ENCODE measurements around the gene UBE2S. TPM values are rescaled to one million over a fixed set of nuclear protein-coding genes. Genes with fewer than 3 reads are reported as not detected.

The UBE2S gene
- total RNA-seq, 2 experiments from 2014 or later = 294 to 307 TPM

DNA sequence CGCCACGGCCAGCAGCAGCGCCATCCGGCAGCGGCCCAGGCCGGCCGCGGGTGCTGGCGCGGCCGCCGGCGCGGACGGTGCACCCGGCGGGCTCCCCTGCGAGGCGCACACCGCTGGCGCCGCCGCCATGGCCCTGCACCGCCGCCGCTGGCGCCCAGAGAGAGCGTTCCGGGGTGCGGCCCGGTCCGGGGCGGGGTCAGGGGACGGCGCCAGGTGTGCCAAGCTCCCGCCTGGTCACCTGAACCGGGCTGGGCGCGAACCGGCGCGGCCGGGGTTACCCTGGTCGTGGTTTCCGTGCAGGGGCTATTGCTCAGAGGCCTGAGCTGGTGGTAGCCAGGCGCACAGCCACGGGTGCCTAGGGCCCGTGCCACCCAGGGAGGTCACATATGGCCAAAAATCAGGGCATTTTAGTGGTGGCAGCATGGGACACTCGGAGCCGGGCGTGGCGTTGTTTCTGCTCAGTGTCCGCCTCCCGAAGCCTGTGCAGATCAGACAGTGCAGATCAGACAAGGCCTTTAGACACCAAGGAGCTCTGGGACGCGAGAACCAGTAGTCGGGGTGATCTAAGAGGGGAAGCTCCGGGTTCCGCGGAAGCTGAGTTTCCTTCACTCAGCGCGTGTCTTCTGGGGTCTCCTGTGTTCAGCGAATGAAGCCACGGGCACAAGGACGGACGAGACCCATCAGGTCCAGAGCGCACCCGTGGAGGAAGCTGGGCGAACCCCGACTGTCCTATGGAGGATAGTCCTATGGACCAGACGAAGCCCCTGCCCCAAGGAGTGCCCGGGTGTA is 23.3 kb downstream of the UBE2S start, which contains the start of gene TMEM238:
Gene TMEM238 (minus strand): TSS at position 162 of the 789 bp plus-strand sequence. CDS start 33 bp downstream, at position 129.
- peak; percentile 50 for DNase-seq
- Mint-ChIP-seq H3K4me3 (peak within 1 kb of the TSS; percentile 100), H3K27ac (peak within 1 kb of the TSS; percentile 97), H3K9me3 (no peaks in the 10 kb centered on the region), H3K36me3 (ENCODE audit: low read depth) (peaks cover 36% of the 10 kb centered on the region), H3K4me1 (ENCODE audit: low read depth) (peaks cover 47% of the 10 kb centered on the region), H3K27me3 (ENCODE audit: low read depth) (no peaks in the 10 kb centered on the region)
- intact Hi-C loops (cut with micrococcal nuclease) = loop anchor here (2.0 kb wide), 1 partner anchor 92 kb away; no protein-coding TSS in a partner anchor
- CTCF ChIA-PET = interaction anchor here (0.6 to 3.2 kb wide), 9 partner anchors 25 to 266 kb away, joined by 3 to 26 read pairs (median 4); no protein-coding TSS in a partner anchor

DNA sequence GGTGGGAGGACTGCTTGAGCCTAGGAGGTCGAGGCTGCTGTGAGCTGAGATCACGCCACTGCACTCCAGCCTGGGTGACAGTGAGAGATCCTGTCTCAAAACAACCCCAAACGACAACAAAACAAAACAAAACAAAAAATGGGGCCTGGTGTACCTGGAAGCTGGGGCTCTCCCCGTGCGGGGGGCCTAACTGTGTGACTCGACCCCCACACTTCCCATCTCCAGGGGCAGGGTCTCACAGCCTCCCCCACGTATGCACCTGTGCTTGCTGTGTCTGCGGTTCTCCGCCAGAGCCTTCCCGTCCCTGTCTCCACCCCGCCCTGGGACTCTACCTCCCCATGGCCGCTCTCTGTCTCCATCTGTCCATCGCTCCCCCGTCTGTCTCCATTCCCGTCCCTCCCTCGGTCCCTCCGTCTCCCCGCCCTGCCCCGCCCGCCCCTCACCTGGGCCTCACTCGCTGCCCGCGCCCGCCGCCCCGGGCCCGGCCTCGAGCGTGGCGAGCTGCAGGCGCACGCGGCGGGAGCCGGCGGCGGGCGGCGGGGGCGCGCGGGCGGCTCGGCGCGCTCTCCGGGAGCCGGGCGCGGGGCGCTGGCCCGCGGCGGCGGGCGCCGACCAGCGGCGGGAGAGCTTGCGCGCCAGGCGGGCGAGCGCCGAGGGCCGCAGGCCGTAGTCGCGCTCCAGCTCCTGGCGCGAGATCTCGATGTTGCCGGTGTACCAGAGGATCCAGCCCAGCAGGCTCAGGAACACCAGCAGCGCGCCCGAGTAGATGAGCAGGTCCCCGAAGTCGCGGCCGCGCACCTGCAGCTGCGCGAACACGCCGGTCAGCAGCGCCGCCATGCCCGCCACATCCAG is 24.1 kb downstream of the UBE2S start:
- CTCF ChIA-PET = interaction anchor here (1.2 to 3.2 kb wide), 6 partner anchors 25 to 91 kb away, joined by 3 to 26 read pairs (median 4); no protein-coding TSS in a partner anchor
- Mint-ChIP-seq H3K27me3 (ENCODE audit: low read depth) (no peaks in the 10 kb centered on the region), H3K4me3 (peak overlapping the region; percentile 84), H3K4me1 (ENCODE audit: low read depth) (peaks cover 40% of the 10 kb centered on the region), H3K36me3 (ENCODE audit: low read depth) (peaks cover 29% of the 10 kb centered on the region), H3K27ac (peak overlapping the region; percentile 89), H3K9me3 (no peaks in the 10 kb centered on the region)
- peak; percentile 65 for DNase-seq
- intact Hi-C loops (cut with micrococcal nuclease) = loop anchor here (1.0 to 2.0 kb wide), 3 partner anchors 82 to 171 kb away; no protein-coding TSS in a partner anchor

DNA sequence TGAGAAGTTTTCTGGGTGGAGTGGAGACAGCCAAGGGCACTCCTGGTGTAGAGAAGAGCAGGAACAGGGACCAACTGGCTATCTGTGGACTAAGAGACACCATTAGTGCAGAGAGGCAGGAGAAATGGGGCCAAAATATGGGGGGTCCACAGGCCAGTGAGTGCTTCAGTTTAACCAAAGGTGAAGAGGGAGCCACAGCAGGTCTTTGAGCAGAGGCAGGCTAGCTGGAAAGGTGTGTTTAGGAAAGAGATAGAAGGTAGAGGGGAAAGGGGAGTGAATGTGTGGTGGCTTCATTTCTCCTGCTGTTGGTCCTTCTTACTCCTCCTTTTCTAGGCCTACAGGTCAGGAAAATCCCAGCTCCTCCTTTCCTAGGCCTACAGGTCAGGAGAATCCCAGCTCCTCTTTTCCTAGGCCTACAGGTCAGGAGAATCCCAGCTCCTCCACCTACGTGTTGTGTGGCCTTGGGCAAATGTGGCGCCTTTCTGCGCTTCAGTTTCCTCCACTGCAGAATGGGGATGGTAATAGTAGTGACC is 25.0 kb downstream of the UBE2S start:
- H3K9me3 Mint-ChIP-seq = no peaks in the 10 kb centered on the region
- CTCF ChIA-PET = interaction anchor here (1.2 to 3.2 kb wide), 2 partner anchors 80 to 90 kb away, joined by 3 to 26 read pairs; no protein-coding TSS in a partner anchor
- no peak for DNase-seq
- peak overlapping the region; percentile 84 for H3K4me3 Mint-ChIP-seq
- intact Hi-C loops (cut with micrococcal nuclease) = loop anchor here (1.0 kb wide), 2 partner anchors 81 to 170 kb away; no protein-coding TSS in a partner anchor
- peaks cover 31% of the 10 kb centered on the region for H3K4me1 Mint-ChIP-seq (ENCODE audit: low read depth)
- H3K36me3 Mint-ChIP-seq (ENCODE audit: low read depth) = peaks cover 20% of the 10 kb centered on the region
- H3K27me3 Mint-ChIP-seq (ENCODE audit: low read depth) = no peaks in the 10 kb centered on the region
- peak overlapping the region; percentile 89 for H3K27ac Mint-ChIP-seq

DNA sequence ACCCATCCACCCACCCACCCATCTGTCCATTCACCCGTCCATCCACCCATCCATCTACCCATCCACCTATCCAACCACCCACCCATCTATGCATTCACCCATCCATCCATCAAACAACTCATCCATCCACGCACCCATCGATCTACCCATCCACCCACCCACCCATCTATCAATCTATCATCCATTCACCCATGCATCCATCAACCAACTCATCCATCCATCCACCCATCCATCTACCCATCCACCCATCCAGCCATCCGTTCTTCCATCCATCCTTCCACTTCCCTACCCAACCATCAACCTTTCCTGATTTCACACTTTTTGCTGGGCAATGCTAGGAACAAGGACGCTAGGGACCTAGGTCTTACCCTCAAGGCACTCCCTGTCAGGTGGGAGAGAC is 25.6 kb downstream of the UBE2S start:
- Mint-ChIP-seq H3K27ac (no peak overlapping the region), H3K9me3 (no peaks in the 10 kb centered on the region), H3K27me3 (ENCODE audit: low read depth) (no peaks in the 10 kb centered on the region), H3K36me3 (ENCODE audit: low read depth) (peaks cover 14% of the 10 kb centered on the region), H3K4me1 (ENCODE audit: low read depth) (peaks cover 25% of the 10 kb centered on the region), H3K4me3 (no peak overlapping the region)
- CTCF ChIA-PET = interaction anchor here (3.2 kb wide), 1 partner anchor 80 kb away, joined by 26 read pairs; no protein-coding TSS in a partner anchor
- no peak for DNase-seq
- intact Hi-C loops (cut with micrococcal nuclease) = no loop called here

DNA sequence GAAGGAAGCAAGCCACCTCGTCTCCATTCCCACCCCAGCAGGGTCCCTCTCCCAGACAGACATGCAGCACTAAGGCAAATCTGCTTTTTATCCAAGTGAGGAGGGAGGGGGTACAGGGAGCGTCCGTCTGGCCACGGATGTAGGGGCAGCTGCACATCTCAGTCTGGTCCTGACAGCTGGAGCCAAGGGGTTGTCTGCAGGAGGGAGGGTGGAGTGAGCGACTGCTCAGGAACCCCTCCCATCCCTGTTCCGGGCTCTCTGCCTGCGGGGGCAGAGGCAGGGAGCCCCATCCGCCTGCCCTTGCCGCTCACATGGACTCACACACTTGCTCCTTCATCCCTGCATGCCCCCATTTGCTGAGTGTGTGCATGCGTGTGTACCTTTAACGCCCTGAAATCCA is 28.4 kb downstream of the UBE2S start:
- Mint-ChIP-seq H3K4me3 (no peak overlapping the region), H3K27ac (no peak overlapping the region)
- CTCF ChIA-PET = interaction anchor here (0.5 kb wide), 1 partner anchor 112 kb away, joined by 4 read pairs; no protein-coding TSS in a partner anchor

DNA sequence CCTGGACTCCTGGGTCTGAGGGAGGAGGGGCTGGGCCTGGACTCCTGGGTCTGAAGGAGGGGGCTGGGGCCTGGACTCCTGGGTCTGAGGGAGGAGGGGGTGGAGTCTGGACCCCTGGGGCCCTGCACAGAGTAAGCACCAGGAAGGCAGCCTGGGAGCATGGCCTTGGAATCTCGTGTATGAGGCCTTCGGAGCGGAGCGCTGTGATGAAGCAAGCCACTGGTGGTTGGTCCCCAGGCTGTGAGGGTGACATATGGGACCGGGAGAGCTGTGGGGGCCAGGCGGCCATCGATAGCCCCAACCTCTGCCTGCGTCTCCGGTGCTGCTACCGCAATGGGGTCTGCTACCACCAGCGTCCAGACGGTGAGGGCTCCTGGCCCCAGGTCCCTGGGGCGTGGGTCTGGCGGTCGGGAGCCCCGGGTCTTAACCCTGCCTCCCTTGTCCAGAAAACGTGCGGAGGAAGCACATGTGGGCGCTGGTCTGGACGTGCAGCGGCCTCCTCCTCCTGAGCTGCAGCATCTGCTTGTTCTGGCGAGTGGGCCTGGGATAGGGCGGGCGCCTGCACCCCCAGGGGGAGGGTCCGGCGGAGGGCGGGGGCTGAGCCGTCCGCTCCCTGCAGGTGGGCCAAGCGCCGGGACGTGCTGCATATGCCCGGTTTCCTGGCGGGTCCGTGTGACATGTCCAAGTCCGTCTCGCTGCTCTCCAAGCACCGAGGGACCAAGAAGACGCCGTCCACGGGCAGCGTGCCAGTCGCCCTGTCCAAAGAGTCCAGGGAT is 30.0 kb downstream of the UBE2S start:
- CTCF ChIA-PET = interaction anchor here (0.6 kb wide), 2 partner anchors 25 to 85 kb away, joined by 3 to 4 read pairs; no protein-coding TSS in a partner anchor
- DNase-seq = no peak
- Mint-ChIP-seq H3K4me1 (ENCODE audit: low read depth) (peaks cover 14% of the 10 kb centered on the region), H3K9me3 (no peaks in the 10 kb centered on the region), H3K27me3 (ENCODE audit: low read depth) (peaks cover 15% of the 10 kb centered on the region), H3K27ac (no peak overlapping the region), H3K4me3 (no peak overlapping the region), H3K36me3 (ENCODE audit: low read depth) (no peaks in the 10 kb centered on the region)
- intact Hi-C loops (cut with micrococcal nuclease) = no loop called here

More for the DNA sequence above, 28.4 kb downstream of the UBE2S start:
- intact Hi-C loops (cut with micrococcal nuclease) = no loop called here
- no peak for DNase-seq
- Mint-ChIP-seq H3K27me3 (ENCODE audit: low read depth) (peaks cover 5% of the 10 kb centered on the region), H3K4me1 (ENCODE audit: low read depth) (peaks cover 18% of the 10 kb centered on the region), H3K9me3 (no peaks in the 10 kb centered on the region), H3K36me3 (ENCODE audit: low read depth) (no peaks in the 10 kb centered on the region)

DNA sequence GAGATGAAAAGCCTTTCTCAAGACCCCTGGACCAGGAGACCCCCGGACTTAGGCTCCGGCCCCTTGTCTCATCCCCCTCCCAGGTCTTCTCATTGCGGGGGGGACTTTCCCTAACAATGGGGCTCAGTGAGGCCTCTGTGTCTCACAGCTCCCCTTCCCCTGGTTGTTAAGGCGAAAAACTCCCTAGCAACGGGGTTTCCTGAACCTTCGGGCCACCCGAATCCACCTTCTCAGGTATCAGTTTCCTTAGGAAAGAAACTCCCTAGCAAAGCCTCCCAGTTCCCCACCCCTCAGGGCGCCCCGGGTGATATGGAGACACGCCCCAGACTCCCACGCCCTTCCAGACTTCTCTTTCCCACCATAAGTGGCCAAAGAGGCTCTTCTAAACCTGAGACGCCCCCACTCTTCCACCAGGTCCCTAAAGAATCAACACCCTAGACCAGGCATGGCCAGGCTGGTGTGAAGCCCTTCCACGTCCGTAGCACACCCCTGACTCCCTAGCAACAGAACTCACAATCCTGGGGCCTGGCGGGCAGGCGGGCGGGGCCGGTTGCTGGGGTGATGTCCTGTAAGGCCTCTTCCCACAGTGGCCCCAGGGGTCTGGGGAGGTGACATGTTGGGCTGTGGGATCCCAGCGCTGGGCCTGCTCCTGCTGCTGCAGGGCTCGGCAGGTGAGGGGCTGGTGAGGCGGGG is 31.2 kb downstream of the UBE2S start, which contains the start of gene TMEM190:
Gene TMEM190 (plus strand): TSS at position 586 of the 693 bp plus-strand sequence. CDS start 28 bp downstream, at position 614.
- no peaks in the 10 kb centered on the region for H3K36me3 Mint-ChIP-seq (ENCODE audit: low read depth)
- no peak for DNase-seq
- H3K27me3 Mint-ChIP-seq (ENCODE audit: low read depth) = peaks cover 26% of the 10 kb centered on the region
- peaks cover 14% of the 10 kb centered on the region for H3K4me1 Mint-ChIP-seq (ENCODE audit: low read depth)
- intact Hi-C loops (cut with micrococcal nuclease) = no loop called here
- H3K4me3 Mint-ChIP-seq = no peak within 1 kb of the TSS
- H3K27ac Mint-ChIP-seq = no peak within 1 kb of the TSS
- CTCF ChIA-PET = no interaction called here
- no peaks in the 10 kb centered on the region for H3K9me3 Mint-ChIP-seq

DNA sequence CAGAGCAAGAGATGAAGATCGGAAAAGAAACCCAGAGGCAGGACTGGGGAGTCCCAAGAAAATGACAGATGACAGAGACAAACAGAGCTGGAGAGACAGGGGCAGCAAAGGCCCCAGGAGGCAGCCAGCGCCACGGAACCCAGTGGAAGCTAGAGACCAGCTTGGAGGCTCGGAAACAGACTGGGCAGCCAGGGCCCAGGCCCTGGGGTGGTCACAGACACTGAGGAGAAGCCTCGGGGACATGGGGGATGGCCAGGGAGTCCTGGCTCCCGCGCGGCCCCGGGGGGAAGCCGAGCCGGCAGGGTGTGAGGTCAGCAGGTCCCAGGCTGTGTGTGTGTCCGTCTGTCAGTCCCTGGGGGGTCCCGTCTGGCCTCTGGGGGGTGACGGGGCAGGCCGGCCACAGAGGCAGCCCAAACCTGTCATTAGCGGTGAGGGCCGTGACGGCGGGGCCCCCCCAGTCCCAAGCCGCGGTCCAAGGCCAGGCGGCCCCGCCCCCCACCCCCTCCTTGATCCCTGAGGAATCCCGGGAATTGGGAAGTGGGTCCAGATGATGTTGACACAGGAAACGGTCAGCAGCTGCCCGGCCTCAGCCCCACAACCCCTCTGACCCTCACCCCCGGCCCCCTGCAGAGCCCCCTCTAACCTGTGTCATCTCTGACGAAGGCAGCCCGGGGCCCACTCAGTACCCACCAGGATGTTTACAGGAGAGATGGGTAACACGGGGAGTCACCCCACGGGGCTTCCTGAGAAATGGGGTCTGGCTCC is 33.4 kb downstream of the UBE2S start:
- Mint-ChIP-seq H3K36me3 (ENCODE audit: low read depth) (no peaks in the 10 kb centered on the region), H3K27ac (no peak overlapping the region), H3K4me1 (ENCODE audit: low read depth) (peaks cover 21% of the 10 kb centered on the region), H3K4me3 (no peak overlapping the region), H3K27me3 (ENCODE audit: low read depth) (peaks cover 41% of the 10 kb centered on the region), H3K9me3 (no peaks in the 10 kb centered on the region)
- CTCF ChIA-PET = no interaction called here
- intact Hi-C loops (cut with micrococcal nuclease) = no loop called here
- DNase-seq = no peak

DNA sequence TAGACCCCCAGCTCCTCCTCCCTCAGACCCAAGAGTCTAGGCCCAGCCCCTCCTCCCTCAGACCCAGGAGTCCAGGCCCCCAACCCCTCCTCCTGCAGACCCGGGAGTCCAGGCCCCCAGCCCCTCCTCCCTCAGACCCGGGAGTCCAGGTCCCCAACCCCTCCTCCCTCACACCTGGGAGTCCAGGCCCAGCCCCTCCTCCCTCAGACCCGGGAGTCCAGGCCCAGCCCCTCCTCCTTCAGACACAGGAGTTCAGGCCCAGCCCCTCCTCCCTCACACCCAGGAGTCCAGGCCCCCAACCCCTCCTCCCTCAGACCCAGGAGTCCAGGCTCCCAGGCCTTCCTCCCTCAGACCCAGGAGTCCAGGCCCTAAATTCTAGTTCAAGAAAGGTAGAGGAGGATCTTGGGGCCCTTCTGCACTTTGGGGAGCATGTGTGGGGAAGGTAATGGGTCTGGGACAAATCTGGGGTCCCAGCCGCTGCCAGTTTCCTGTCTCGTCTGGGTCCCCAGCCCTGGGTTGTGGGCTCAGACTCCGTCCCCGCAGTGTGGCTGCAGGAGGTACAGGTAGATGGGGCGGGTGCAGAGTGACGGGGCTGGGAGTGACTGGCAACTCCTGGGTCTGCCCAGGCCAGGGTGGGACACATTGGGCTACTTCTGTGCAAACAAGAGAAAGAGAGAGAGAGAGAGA is 34.1 kb downstream of the UBE2S start:
- H3K27me3 Mint-ChIP-seq (ENCODE audit: low read depth) = peaks cover 45% of the 10 kb centered on the region
- CTCF ChIA-PET = no interaction called here
- H3K4me1 Mint-ChIP-seq (ENCODE audit: low read depth) = peaks cover 21% of the 10 kb centered on the region

More for the DNA sequence above, 34.1 kb downstream of the UBE2S start:
- H3K36me3 Mint-ChIP-seq (ENCODE audit: low read depth) = no peaks in the 10 kb centered on the region
- no peaks in the 10 kb centered on the region for H3K9me3 Mint-ChIP-seq
- DNase-seq = no peak
- H3K27ac Mint-ChIP-seq = no peak overlapping the region
- intact Hi-C loops (cut with micrococcal nuclease) = no loop called here
- H3K4me3 Mint-ChIP-seq = no peak overlapping the region

All from activated naive CD4-positive, alpha-beta T cell treated with anti-CD3 and anti-CD28 coated beads for 36 hours (primary cell).